Activated CD4-positive, alpha-beta T cell treated with anti-CD3 and anti-CD28 coated beads for 48 hours (primary cell): Measurements from ENCODE around the gene EP300.
"Not testable (repeated sequence)": the region's sequence is repeated elsewhere in the genome, so short reads cannot be mapped to it uniquely, and the experiment has no call there.

Source experiments
- DNase-seq: peaks from one replicate; pipeline ENCODE4 v3.0.0-alpha.2; 2020

The EP300 gene

DNA sequence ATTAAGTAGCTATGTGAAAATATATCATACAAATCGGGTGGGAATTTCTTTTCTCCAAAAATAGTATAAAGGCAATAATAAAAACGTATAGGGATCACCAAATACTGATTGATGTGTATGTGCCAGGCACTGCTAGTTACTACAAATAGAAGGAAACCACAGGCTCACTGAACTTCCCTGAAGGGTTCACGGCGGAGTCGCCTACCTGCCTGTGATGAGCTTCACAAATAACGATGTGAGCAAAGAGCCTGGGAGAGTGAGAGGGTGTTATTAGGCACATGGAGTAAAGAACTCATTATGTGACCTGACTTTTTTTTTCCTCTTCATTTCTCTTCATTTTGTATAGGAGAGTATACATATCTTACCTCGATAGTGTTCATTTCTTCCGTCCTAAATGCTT lies 76.8 kb downstream of the EP300 start:
- DNase-seq = no peak

DNA sequence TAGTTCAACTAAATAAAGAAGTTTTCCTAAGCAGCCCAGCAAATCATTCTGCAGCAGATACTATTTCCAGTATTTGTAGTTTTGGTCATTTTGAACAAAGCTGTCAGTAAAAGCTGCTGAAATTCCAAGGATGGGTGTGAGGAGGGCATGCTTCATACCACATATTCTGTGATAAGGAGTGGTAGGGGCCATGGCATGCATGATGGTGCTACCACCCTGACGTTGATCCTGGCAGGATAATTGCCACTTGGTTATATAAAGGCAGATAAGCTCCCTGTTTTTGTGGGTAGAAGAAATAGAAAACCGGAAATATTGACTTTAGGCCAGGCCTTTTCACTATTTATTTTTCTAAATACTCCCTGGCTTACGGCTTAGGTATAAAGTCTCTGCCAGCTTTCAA lies 79.6 kb downstream of the EP300 start:
- no peak for DNase-seq

- no peak for DNase-seq
Observed at GRCh38 chr22:41175546-41175945, 83.2 kb downstream of the EP300 start.

DNA sequence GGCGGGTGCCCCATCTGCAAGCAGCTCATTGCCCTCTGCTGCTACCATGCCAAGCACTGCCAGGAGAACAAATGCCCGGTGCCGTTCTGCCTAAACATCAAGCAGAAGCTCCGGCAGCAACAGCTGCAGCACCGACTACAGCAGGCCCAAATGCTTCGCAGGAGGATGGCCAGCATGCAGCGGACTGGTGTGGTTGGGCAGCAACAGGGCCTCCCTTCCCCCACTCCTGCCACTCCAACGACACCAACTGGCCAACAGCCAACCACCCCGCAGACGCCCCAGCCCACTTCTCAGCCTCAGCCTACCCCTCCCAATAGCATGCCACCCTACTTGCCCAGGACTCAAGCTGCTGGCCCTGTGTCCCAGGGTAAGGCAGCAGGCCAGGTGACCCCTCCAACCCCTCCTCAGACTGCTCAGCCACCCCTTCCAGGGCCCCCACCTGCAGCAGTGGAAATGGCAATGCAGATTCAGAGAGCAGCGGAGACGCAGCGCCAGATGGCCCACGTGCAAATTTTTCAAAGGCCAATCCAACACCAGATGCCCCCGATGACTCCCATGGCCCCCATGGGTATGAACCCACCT lies 84.7 kb downstream of the EP300 start:
- no peak for DNase-seq

DNA sequence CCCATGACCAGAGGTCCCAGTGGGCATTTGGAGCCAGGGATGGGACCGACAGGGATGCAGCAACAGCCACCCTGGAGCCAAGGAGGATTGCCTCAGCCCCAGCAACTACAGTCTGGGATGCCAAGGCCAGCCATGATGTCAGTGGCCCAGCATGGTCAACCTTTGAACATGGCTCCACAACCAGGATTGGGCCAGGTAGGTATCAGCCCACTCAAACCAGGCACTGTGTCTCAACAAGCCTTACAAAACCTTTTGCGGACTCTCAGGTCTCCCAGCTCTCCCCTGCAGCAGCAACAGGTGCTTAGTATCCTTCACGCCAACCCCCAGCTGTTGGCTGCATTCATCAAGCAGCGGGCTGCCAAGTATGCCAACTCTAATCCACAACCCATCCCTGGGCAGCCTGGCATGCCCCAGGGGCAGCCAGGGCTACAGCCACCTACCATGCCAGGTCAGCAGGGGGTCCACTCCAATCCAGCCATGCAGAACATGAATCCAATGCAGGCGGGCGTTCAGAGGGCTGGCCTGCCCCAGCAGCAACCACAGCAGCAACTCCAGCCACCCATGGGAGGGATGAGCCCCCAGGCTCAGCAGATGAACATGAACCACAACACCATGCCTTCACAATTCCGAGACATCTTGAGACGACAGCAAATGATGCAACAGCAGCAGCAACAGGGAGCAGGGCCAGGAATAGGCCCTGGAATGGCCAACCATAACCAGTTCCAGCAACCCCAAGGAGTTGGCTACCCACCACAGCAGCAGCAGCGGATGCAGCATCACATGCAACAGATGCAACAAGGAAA lies 85.4 kb downstream of the EP300 start:
- DNase-seq = no peak

GRCh38 chr22:41178425-41178975 lies 86.1 kb downstream of the EP300 start:
- DNase-seq = no peak

- DNase-seq = not testable (repeated sequence)
Observed at GRCh38 chr22:41180362-41180761, 88.0 kb downstream of the EP300 start.

- no peak for DNase-seq
Observed at GRCh38 chr22:41180926-41181325, 88.5 kb downstream of the EP300 start.

DNA sequence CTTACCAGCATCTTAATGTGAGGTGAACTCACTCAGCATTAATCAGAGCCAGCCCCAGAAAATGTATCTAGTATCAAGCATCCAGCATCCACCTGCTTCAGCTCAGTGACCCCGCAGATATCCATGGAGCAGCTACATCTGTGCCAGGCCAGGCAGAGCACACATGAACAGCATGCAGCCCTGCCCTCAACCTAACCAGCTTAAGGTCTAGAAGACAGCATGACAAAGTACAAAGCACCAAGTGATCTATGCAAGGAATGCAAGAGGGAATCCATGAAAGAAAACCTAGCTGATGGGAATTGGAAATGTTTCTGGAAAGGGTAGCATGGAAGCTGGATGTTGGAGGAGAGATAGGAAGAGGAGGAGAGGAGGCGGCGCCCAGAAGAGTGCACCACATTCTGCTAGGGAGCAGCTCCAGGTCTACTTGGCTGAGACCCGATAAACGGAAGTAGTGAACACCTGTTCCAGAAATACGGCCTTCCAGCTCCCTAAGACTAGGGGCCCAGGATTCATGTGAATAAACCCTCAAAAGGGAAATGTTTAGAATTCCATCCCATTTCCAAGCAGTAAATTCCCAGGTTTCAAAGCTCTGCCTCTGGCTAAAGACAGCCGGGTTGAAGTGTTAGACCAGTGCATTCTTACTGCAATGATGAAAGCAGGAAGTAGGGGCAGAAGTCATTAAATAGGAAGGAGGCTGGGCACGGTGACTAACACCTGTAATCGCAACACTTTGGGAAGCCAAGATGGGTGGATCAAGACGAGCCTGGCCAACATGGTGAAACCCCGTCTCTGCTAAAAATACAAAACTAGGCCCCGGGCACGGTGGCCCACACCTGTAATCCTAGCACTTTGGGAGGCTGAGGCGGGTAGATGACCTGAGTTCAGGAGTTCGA lies 89.2 kb downstream of the EP300 start:
- no peak for DNase-seq

DNA sequence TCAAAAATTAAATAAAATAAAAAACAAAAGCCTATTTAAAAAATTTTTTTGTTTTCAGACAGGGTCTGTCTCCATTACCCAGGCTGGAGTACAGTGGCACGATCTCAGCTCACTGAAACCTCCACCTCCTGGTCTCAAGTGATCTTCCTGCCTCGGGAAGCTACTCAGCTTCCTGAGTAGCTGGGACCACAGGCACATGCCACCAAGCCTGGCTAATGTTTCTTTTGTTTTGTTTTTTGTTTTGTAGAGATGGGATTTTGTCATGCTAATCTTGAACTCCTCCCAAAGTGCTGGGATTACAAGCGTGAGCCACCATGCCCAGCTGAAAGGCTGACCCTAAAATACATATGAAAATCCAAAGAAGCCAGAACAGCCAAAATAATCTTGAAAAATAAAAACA lies 92.3 kb downstream of the EP300 start:
- DNase-seq = no peak

GRCh38 chr22:41191467-41191866 lies 99.1 kb downstream of the EP300 start:
- DNase-seq = no peak

GRCh38 chr22:41193829-41194228 lies 101.4 kb downstream of the EP300 start:
- no peak for DNase-seq

- DNase-seq = peak; percentile 85
Observed at GRCh38 chr22:41197038-41197972, 104.9 kb downstream of the EP300 start.

GRCh38 chr22:41198027-41198580 lies 105.7 kb downstream of the EP300 start:
- peak; percentile 76 for DNase-seq

DNA sequence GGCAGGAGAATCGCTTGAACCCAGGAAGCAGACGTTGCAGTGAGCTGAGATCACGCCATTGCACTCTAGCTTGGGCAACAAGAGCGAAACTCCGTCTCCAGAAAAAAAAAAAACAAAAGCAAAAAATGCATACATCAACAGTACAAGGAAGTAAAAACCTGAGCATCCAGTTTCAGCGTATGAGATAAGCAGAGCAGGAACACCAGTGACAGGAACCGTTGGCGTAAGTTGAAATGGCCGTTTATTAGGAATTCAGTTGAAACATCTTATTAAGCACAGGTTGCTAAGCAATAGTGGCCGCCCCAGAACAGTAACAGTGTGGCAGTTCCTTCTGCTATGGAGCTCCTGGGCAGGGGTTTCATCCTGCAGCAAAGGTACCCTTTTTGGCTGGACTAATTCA lies 108.7 kb downstream of the EP300 start:
- DNase-seq = no peak

DNA sequence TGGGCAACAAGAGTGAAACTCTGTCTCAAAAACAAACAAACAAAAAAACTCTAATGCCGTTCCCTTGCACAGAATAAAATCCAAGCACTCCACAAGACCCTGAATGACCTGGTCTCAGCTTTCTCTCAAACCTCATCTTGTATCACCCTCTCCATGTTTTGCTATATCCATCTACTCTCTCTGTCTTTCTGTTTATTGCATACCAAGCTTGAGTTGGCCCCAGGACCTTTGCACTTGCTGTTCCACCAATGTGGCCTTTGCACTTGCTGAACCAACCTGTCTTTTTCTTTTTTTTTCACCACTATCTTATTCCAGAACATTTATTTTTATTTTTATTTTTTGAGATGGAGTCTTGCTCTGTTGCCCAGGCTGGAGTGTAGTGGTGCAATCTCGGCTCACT lies 110.7 kb downstream of the EP300 start:
- no peak for DNase-seq

- DNase-seq = no peak
Observed at GRCh38 chr22:41204066-41204465, 111.7 kb downstream of the EP300 start.

- peak; percentile 99 for DNase-seq
Observed at GRCh38 chr22:41204992-41205900, 112.9 kb downstream of the EP300 start, which contains the start of gene L3MBTL2. Gene L3MBTL2, plus strand, starts transcription at chr22:41205312. Its CDS starts 51 bp downstream, at chr22:41205363.

- no peak for DNase-seq
Observed at GRCh38 chr22:41206719-41207118, 114.3 kb downstream of the EP300 start.

GRCh38 chr22:41215409-41215808 lies 123.0 kb downstream of the EP300 start:
- no peak for DNase-seq

DNA sequence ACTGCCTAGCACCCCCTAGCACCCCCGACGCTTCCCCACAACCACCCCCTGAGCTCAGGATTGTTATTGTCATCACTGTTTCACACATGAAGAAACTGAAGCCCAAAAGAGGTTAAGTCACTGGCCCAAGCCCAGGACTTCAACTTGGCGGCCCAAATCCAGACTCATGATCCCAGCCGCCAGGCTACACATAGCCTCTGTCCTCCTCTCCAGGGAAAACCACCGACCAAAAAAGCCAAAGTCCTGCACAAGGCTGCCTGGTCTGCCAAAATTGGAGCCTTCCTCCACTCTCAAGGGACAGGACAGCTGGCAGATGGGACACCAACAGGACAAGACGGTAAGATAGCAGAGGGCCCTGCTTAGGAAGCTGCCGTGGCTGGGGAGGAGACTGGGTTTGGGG lies 123.5 kb downstream of the EP300 start:
- no peak for DNase-seq
